Measurements from ENCODE around the gene MRFAP1L1. TPM values are rescaled to one million over a fixed set of nuclear protein-coding genes. Genes with fewer than 3 reads are reported as not detected.

MRFAP1L1 gene
- total RNA-seq, 1 donor from 2014 or later = 68.8 TPM

- Mint-ChIP-seq H3K36me3 (no peaks in the 10 kb centered on the region), H3K4me3 (no peak overlapping the region), H3K27ac (no peak overlapping the region), H3K9me3 (no peaks in the 10 kb centered on the region), H3K27me3 (ENCODE audit: low read depth) (peaks cover 19% of the 10 kb centered on the region), H3K4me1 (no peaks in the 10 kb centered on the region)
- DNase-seq (ENCODE audit: low spot score in 2 of 2, unreplicated experiment in 2 of 2) = no peak
- no peak for TF ChIP-seq CTCF (IDR thresholded peaks at IDR 0.05; ENCODE audit: unreplicated experiment)
Observed at GRCh38 chr4:6662591-6662990, 47.1 kb downstream of the MRFAP1L1 start.

GRCh38 chr4:6660430-6660829, 49.2 kb downstream of the MRFAP1L1 start:
- TF ChIP-seq CTCF (IDR thresholded peaks at IDR 0.05; ENCODE audit: unreplicated experiment) = no peak
- no peaks in the 10 kb centered on the region for H3K9me3 Mint-ChIP-seq
- peaks cover 19% of the 10 kb centered on the region for H3K27me3 Mint-ChIP-seq (ENCODE audit: low read depth)
- no peak overlapping the region for H3K4me3 Mint-ChIP-seq
- H3K36me3 Mint-ChIP-seq = no peaks in the 10 kb centered on the region
- H3K27ac Mint-ChIP-seq = no peak overlapping the region
- no peaks in the 10 kb centered on the region for H3K4me1 Mint-ChIP-seq
- no peak for DNase-seq (ENCODE audit: low spot score in 2 of 2, unreplicated experiment in 2 of 2)

- Mint-ChIP-seq H3K4me1 (no peaks in the 10 kb centered on the region), H3K27me3 (ENCODE audit: low read depth) (peaks cover 19% of the 10 kb centered on the region), H3K9me3 (no peaks in the 10 kb centered on the region), H3K27ac (no peak overlapping the region), H3K36me3 (no peaks in the 10 kb centered on the region), H3K4me3 (no peak overlapping the region)
- no peak for TF ChIP-seq CTCF (IDR thresholded peaks at IDR 0.05; ENCODE audit: unreplicated experiment)
- DNase-seq (ENCODE audit: low spot score in 2 of 2, unreplicated experiment in 2 of 2) = no peak
Observed at GRCh38 chr4:6659897-6660296, 49.8 kb downstream of the MRFAP1L1 start.

GRCh38 chr4:6658597-6659075, 51.0 kb downstream of the MRFAP1L1 start:
- H3K27ac Mint-ChIP-seq = no peak overlapping the region
- no peak for TF ChIP-seq CTCF (IDR thresholded peaks at IDR 0.05; ENCODE audit: unreplicated experiment)
- H3K4me1 Mint-ChIP-seq = no peaks in the 10 kb centered on the region
- H3K4me3 Mint-ChIP-seq = peak overlapping the region; percentile 51
- H3K27me3 Mint-ChIP-seq (ENCODE audit: low read depth) = peaks cover 19% of the 10 kb centered on the region
- peaks cover 4% of the 10 kb centered on the region for H3K9me3 Mint-ChIP-seq
- H3K36me3 Mint-ChIP-seq = no peaks in the 10 kb centered on the region
- peak in 1 of 2 experiments; percentile 66 for DNase-seq (ENCODE audit: low spot score in 2 of 2, unreplicated experiment in 2 of 2)

- peaks cover 4% of the 10 kb centered on the region for H3K9me3 Mint-ChIP-seq
- H3K4me3 Mint-ChIP-seq = peak overlapping the region; percentile 51
- peaks cover 19% of the 10 kb centered on the region for H3K27me3 Mint-ChIP-seq (ENCODE audit: low read depth)
- TF ChIP-seq CTCF (IDR thresholded peaks at IDR 0.05; ENCODE audit: unreplicated experiment) = no peak
- no peaks in the 10 kb centered on the region for H3K36me3 Mint-ChIP-seq
- no peak for DNase-seq (ENCODE audit: low spot score in 2 of 2, unreplicated experiment in 2 of 2)
- peak overlapping the region; percentile 12 for H3K27ac Mint-ChIP-seq
- no peaks in the 10 kb centered on the region for H3K4me1 Mint-ChIP-seq
Observed at GRCh38 chr4:6658209-6658595, 51.5 kb downstream of the MRFAP1L1 start.

Other genes with a start within 250 kb of the MRFAP1L1 start
- 4.1 to 5.8 TPM (median 5.2 TPM) in 3 replicates for gene PPP2R2C, start 237.3 kb downstream of the MRFAP1L1 start, total RNA-seq
- 23.2 to 24.6 TPM (median 24.0 TPM) in 3 replicates for gene MAN2B2, start 134.7 kb downstream of the MRFAP1L1 start, total RNA-seq
- gene MRFAP1, start 69.2 kb downstream of the MRFAP1L1 start, total RNA-seq = 242 to 249 TPM (median 246 TPM) in 3 replicates
- gene S100P, start 16.0 kb downstream of the MRFAP1L1 start, total RNA-seq = 1.1 to 4.6 TPM (median 3.4 TPM) in 3 replicates
- gene BLOC1S4, start 6.3 kb upstream of the MRFAP1L1 start, total RNA-seq = 17.0 to 18.1 TPM (median 18.0 TPM) in 3 replicates
- 36.5 to 39.6 TPM (median 37.8 TPM) in 3 replicates for gene KIAA0232, start 72.9 kb upstream of the MRFAP1L1 start, total RNA-seq
- 54.5 to 58.2 TPM (median 56.3 TPM) in 3 replicates for gene TBC1D14, start 200.0 kb upstream of the MRFAP1L1 start, total RNA-seq

Data from mesothelial cell of epicardium (in vitro differentiated cells).